ENCODE measurements around the gene IL3. TPM values are rescaled to one million over a fixed set of nuclear protein-coding genes. Genes with fewer than 3 reads are reported as not detected.

Gene IL3
- total RNA-seq, 2 experiments from 2014 or later, result not detected

- CTCF ChIA-PET (ENCODE audit: unreplicated experiment), result no interaction called here
- H2AFZ ChIP-seq (ENCODE audit: low read length), result no peak overlapping the region
- POLR2A ChIA-PET, result no interaction called here
- intact Hi-C loops (cut with micrococcal nuclease; ENCODE audit: unreplicated experiment), result no loop called here
- no peak overlapping the region for H3K4me2 ChIP-seq (ENCODE audit: low read length)
- no peaks in the 10 kb centered on the region for H3K36me3 ChIP-seq (ENCODE audit: insufficient read depth, low read length)
- no peak overlapping the region for H3K4me3 ChIP-seq (ENCODE audit: low read depth, low read length, poor library complexity, severe bottlenecking)
- H3K4me1 ChIP-seq (ENCODE audit: insufficient read depth, low read length, poor library complexity, severe bottlenecking), result no peaks in the 10 kb centered on the region
- H4K20me1 ChIP-seq (ENCODE audit: insufficient read depth, low read length), result no peaks in the 10 kb centered on the region
- H3K9me3 ChIP-seq (ENCODE audit: low read length), result no peaks in the 10 kb centered on the region
- DNase-seq (ENCODE audit: low spot score), result no peak
- H3K79me2 ChIP-seq (ENCODE audit: insufficient read depth, low read depth, low read length), result no peaks in the 10 kb centered on the region
- BruUV-seq (replicated peaks), result no TSS peak
- H3K9me2 ChIP-seq (ENCODE audit: insufficient read depth, low read length), result no peaks in the 10 kb centered on the region
- TF ChIP-seq EZH2phosphoT487 (IDR thresholded peaks at IDR 0.05; ENCODE audit: borderline replicate concordance, low read depth, low read length), result no peak
- TF ChIP-seq, protein P1, sequence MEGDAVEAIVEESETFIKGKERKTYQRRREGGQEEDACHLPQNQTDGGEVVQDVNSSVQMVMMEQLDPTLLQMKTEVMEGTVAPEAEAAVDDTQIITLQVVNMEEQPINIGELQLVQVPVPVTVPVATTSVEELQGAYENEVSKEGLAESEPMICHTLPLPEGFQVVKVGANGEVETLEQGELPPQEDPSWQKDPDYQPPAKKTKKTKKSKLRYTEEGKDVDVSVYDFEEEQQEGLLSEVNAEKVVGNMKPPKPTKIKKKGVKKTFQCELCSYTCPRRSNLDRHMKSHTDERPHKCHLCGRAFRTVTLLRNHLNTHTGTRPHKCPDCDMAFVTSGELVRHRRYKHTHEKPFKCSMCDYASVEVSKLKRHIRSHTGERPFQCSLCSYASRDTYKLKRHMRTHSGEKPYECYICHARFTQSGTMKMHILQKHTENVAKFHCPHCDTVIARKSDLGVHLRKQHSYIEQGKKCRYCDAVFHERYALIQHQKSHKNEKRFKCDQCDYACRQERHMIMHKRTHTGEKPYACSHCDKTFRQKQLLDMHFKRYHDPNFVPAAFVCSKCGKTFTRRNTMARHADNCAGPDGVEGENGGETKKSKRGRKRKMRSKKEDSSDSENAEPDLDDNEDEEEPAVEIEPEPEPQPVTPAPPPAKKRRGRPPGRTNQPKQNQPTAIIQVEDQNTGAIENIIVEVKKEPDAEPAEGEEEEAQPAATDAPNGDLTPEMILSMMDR (conservative IDR thresholded peaks at IDR 0.05; ENCODE audit: low read length), result no peak
- no peak overlapping the region for H3K27ac ChIP-seq (ENCODE audit: low read depth, low read length, poor library complexity, severe bottlenecking)
Observed at GRCh38 chr5:132050661-132051552, 9.5 kb upstream of the IL3 start.

DNA sequence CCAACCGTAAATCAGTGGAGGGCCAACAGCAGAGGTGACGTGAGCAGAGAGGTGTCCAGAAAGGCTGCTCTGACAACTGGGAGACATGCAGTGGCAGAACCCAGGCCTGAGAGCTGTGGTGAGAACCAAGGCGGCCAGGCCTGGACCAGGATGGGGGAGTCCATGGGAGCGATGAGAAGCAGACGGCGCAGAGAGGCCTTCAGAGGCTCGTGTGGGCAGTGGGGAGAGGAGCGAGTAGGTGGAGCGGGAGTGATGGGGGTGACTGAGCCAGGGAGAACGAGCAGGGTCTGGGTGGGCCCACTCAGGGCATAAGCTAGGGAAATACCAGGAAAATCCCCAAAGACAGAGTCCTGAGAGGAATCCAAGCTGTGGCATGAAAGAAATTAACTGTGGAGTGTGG is 7.9 kb upstream of the IL3 start:
- Histone ChIP-seq H3K4me3 (ENCODE audit: low read depth, low read length, poor library complexity, severe bottlenecking) (no peak overlapping the region), H3K36me3 (ENCODE audit: insufficient read depth, low read length) (no peaks in the 10 kb centered on the region), H3K27ac (ENCODE audit: low read depth, low read length, poor library complexity, severe bottlenecking) (no peak overlapping the region), H3K9me3 (ENCODE audit: low read length) (no peaks in the 10 kb centered on the region), H4K20me1 (ENCODE audit: insufficient read depth, low read length) (no peaks in the 10 kb centered on the region), H3K9me2 (ENCODE audit: insufficient read depth, low read length) (no peaks in the 10 kb centered on the region), H3K4me2 (ENCODE audit: low read length) (no peak overlapping the region), H2AFZ (ENCODE audit: low read length) (no peak overlapping the region), H3K79me2 (ENCODE audit: insufficient read depth, low read depth, low read length) (no peaks in the 10 kb centered on the region), H3K4me1 (ENCODE audit: insufficient read depth, low read length, poor library complexity, severe bottlenecking) (no peaks in the 10 kb centered on the region)
- DNase-seq (ENCODE audit: low spot score), result no peak
- no TSS peak for BruUV-seq (replicated peaks)
- ChIA-PET POLR2A (interaction anchor here (0.6 kb wide), 1 partner anchor 932 kb away, joined by 5 read pairs; no protein-coding TSS in a partner anchor), CTCF (ENCODE audit: unreplicated experiment) (no interaction called here)
- TF ChIP-seq EZH2phosphoT487 (IDR thresholded peaks at IDR 0.05; ENCODE audit: borderline replicate concordance, low read depth, low read length), result no peak
- TF ChIP-seq, protein P1 (conservative IDR thresholded peaks at IDR 0.05; ENCODE audit: low read length), result no peak
- intact Hi-C loops (cut with micrococcal nuclease; ENCODE audit: unreplicated experiment), result no loop called here

- Histone ChIP-seq H3K27ac (ENCODE audit: low read depth, low read length, poor library complexity, severe bottlenecking) (no peak overlapping the region), H3K36me3 (ENCODE audit: insufficient read depth, low read length) (no peaks in the 10 kb centered on the region), H3K9me2 (ENCODE audit: insufficient read depth, low read length) (no peaks in the 10 kb centered on the region), H3K4me3 (ENCODE audit: low read depth, low read length, poor library complexity, severe bottlenecking) (no peak overlapping the region), H4K20me1 (ENCODE audit: insufficient read depth, low read length) (no peaks in the 10 kb centered on the region), H3K4me1 (ENCODE audit: insufficient read depth, low read length, poor library complexity, severe bottlenecking) (no peaks in the 10 kb centered on the region), H3K4me2 (ENCODE audit: low read length) (no peak overlapping the region), H3K9me3 (ENCODE audit: low read length) (no peaks in the 10 kb centered on the region), H2AFZ (ENCODE audit: low read length) (no peak overlapping the region), H3K79me2 (ENCODE audit: insufficient read depth, low read depth, low read length) (no peaks in the 10 kb centered on the region)
- ChIA-PET POLR2A (no interaction called here), CTCF (ENCODE audit: unreplicated experiment) (no interaction called here)
- DNase-seq (ENCODE audit: low spot score), result no peak
- TF ChIP-seq EZH2phosphoT487 (IDR thresholded peaks at IDR 0.05; ENCODE audit: borderline replicate concordance, low read depth, low read length), result no peak
- TF ChIP-seq, protein P1 (conservative IDR thresholded peaks at IDR 0.05; ENCODE audit: low read length), result no peak
- no TSS peak for BruUV-seq (replicated peaks)
- intact Hi-C loops (cut with micrococcal nuclease; ENCODE audit: unreplicated experiment), result no loop called here
Observed at GRCh38 chr5:132053483-132053882, 7.0 kb upstream of the IL3 start.

All from OCI-LY7 (cell line).